GM21390 (cell line): ENCODE measurements around the gene CDK5RAP1.

Source experiments
- ATAC-seq: cut with Tn5 transposase; IDR thresholded peaks from one replicate; pipeline ENCODE4 v1.9.1; 2021; ENCODE audit not compliant: unreplicated experiment

The CDK5RAP1 gene

DNA sequence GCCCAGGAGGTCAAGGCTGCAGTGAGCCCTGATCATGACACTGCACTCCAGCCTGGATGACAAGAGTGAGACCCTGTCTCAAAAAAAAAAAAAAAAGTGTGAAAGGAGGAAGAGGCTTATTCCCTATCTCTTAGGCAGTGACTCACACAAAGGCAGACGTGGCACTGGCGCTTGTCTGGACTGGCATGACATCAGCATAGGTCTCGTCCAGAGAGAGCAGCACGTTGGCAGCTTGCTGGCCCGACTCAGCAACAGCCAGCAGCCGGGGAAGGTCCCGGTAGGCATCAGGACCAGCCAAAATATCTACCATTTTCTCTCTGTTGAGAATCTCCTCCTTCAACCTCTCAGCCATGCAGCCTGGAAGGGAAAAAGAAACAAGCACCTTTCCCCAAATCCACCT lies 14.1 kb downstream of the CDK5RAP1 start:
- no peak for ATAC-seq

DNA sequence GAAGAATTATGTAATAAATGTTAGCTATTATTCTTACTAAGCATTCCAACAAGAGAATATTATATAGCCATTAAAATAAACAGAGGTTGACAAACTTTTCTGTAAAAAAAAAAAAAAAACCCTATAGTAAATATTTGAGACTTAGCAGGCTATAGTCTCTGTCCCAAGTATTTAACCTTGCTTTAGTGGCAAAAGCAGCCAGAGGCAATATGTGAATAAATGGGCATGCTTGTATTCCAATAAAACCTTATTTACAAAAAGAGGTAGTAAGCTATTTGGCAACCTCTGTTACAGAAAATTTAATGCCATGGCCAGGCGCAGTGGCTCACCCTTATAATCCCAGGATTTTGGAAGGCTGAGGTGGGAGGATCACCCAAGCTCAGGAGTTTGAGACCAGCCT lies 14.6 kb downstream of the CDK5RAP1 start:
- no peak for ATAC-seq

DNA sequence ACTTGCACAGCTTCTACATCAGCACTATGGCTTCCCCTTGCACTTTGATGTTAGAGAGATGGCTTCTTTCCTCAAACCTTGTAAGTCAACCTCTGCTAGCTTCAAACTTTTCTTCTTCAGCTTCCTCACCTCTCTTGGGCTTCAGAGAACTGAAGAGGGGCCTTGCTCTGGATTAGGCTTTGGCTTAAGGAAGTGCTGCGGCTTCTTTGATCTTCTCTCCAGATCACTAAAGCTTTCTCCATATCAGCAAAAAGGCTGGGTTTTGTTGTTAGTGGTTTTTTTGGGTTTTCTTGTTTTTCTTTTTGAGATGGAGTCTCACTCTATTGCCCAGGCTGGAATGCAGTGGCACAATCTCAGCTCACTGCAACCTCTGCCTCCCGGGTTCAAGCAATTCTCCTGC lies 24.0 kb downstream of the CDK5RAP1 start:
- no peak for ATAC-seq

DNA sequence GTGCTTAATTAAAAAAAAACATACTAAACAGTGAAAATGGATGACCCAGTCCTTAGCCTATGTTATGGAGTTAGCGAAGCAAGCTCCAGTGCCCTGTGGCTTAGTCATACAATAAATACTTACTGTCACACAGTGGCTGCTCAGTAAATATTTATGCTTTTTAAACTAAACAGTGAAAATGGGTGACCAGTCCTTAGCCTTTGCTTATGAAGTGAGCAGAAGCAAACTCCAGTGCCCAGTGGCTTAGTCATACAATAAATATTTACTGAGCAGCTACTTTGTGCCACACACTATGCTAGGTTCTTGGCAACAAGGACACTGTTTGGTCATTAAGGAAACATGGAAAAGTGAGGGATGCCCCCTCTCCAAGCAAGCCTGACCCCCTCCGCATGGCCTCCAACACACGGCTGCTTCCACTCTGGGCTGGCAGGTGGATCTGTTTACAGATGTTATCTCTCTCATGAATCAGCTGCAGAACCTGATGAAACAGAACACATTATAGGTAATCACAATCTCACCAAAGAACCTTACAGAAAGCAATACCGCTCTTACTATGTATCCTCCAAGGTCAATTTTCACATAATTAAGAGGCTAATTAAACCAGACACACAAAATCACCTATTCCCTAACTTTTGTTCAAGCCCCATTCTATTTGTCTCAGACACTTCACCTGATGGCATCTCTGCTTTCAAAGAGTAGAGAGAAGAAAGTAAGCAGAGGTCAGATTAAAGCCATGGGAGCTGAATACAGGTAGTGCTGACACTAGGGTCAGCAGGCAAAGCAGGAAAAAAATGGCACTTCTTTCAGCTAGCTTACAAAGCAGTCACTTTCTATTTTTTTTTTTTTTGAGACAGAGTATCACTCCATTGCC lies 27.3 kb downstream of the CDK5RAP1 start:
- no peak for ATAC-seq

DNA sequence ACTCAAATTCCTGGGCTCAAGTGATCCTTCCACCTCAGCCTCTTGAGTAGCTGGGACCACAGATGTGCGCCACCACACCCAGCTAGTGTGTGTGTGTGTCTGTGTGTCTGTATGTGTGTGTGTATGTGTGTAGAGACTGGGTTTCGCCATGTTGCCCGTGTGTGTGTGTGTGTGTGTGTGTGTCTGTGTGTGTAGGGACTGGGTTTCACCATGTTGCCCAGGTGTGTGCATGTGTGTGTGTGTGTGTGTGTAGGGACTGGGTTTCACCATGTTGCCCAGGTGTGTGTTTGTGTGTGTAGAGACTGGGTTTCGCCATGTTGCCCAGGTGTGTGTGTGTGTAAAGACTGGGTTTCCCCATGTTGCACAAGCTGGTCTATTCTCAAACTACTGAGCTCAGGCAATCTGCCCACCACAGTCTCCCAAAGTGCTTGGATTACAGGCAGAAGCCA lies 28.3 kb downstream of the CDK5RAP1 start:
- no peak for ATAC-seq

DNA sequence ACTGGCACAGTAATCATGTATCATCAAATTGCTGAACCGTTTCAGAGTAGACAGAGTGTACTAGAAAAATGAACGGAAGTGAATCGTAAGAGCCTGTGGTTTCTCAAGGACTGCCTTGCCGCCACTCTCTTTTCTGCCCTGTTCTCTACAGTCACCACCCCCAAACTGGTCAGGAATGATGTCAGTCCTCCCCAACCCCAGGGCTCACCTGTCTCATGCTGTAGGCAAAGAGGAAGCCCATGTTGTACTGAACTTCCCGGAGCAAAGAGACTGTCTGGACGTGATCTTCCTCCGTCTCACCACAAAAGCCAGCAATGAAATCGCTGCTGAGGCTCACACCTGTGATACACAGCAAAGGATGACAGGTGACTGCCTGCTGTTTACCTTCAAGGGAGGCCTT lies 31.0 kb downstream of the CDK5RAP1 start:
- no peak for ATAC-seq

DNA sequence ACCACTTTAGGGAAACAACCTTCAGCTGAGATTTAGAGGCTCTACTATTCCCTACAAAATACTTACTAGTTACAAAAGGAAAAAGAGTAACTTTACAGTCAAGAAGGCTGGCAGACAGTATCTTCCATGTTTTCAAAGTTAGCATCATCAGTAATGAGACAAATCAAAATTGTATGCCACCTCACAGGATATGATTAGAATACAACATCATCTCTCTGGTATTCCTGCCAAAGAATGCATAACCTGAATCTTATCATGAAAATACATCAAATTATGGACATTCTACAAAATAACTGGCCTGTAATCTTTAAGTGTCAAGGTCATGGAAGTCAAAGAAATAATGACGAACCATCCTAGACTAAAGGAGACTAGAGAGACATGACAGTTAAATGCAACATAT lies 38.4 kb downstream of the CDK5RAP1 start:
- ATAC-seq: no peak

DNA sequence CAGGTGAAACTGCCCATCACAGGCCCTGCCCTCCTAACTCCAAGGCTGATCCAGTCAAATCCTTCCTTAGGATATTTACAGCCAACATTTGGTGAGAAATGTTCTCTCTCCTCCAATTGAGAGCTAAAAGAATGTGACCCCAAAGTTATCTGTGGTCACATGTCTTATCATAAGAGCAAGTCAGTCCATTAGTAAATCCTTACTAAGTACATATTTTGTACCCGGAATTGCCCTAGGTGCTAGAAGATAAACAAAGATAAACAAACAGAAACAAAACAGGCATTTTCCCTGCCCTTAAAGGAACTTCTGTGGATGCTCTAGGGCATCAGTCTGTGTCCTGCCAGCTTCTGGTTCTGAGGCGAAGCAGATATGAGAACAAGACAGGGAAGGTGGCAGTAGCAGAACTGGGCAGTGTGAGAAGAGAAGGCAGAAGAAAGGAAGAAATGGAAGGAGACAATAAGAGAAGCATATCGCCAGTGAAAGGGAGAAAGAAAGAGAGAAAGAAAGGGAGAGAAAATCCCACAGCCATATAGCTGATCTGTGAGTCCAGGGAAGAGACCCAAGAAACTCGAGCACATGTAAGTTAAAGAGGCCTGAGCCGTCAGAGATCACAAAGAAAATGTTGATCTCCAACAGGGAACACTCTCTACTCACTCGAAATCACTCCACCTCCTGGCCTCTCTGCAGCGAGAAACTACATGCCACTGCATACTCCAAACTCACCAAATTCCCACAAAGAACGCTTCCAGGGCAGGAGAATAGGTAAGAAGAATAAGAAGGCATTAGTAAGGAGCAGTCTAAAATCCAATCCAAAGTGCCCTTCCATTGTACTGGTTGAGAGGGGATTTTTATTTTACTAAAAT lies 41.7 kb downstream of the CDK5RAP1 start:
- ATAC-seq: no peak

DNA sequence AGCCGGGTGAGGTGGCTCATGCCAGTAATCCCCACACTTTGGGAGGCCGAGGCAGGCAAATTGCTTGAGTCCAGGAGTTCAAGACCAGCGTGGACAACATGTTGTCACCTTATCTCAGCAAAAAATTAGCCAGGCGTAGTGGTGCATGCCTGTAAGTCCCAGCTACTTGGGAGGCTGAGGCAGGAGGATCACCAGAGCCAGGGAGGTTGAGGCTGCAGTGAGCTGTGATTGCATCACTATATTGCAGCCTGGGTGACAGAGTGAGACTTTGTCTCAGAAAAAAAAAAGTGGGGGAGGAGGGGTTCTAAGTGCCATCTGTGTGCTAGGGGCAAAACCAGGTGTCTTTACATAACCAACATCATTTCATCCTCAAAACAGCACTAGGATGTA lies 48.3 kb downstream of the CDK5RAP1 start:
- ATAC-seq: no peak

DNA sequence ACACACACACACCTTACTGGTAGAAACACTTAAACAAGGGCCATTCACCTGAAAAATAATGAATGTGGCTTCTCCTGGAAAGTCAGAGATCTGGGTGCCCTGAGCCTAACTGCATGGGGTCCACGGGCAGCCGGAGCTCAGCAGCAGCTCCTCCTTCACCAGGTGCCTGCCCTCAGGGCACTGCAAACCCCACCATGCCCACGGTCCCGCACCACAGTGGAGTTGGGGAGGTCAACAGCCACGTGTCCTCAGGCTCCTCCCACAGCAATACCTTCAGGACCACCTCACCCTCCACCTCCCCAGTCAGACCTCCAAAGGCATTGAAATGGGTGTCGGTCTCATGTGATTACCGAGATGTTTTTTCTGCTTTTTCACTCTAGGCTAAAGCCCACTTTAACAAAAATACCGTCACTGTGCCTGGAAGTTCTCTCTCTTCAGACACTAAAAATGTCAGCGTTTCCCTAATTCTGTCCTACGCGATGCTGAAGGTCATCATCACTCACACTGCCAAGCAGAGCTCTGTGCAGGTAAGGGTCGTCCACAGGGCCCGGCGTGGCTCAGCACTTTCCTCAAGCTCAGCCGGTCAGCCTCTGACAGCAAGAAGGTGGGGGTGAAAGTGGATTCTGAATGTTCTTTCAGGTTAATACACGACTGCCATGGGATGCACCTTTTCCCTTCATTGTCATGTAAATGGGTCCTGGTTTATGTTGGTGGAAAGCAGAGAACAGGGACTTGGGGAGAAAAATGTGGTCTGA lies 48.9 kb downstream of the CDK5RAP1 start:
- no peak for ATAC-seq

DNA sequence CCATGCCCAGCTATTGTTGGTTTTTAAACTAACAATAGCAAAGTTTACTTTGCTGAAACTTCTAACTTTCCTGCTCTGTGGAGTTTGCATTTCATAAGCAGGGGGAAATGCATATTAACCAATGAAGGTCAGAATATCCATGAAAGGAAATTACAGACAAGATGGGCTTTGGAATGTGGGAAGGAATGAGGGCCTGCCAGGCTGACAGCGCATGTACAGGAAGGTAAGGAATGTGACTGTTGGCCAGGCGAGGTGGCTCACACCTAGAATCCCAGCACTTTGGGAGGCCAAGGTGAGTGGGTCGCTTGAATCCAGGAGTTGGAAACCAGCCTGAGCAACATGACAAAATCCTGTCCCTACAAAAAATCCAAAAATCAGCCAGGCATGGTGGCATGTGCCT lies 49.6 kb downstream of the CDK5RAP1 start:
- ATAC-seq: no peak

DNA sequence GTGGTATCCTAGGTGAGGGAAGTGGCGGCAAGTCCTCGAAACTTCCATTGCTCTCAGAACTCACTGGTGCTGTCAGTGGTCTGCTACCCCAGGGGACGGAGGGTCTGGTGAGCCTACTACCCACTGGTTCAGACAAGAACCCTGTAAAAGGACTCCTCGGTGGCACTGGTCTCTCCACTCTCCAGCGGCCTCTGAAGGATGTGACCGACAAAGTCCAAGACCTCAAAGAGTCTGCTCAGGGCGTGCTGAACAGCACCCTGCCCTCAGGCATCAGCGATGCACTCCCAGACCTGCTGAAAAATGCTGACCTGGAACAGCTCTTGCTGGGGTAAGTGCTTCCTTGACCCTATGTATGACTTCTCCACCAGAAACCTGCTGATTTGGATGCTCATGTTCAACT lies 51.8 kb downstream of the CDK5RAP1 start:
- no peak for ATAC-seq

DNA sequence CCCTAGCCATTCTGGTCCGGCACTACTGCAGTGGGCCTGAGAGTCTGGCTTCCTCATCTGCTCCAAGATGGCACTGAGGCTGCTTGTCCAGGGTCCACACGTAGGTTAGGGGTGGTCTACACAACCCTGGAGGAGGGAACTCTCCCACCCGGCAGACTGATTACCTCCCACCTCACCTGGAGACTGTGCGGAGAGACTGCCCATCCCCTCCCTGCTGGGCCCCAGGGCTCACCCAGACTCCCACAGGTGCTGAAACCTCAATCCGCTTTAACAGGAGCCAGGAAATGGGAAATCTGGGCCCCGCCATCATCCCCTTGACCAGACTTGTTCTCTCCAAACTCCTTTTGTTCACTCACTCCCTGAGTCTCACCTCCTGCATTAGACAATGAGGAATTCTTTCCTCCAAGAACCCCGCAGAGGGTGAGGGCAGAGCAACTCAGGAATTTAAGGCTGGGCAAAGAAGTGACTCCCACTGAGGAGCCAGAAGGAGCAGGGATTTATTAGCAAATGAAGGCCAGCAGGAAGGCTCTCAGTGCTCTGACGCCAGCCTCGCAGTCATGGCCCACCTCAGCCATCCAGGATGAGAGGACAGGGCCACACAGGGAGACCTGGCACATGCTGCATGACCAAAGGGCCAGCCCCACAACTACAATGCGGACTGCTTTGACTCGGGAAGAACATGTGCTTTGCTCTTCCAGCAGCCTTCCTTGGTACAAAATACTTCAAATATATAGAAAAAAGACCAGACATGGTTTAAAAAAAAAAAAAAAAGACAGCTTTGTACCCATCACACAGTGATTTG lies 53.0 kb downstream of the CDK5RAP1 start:
- no peak for ATAC-seq

DNA sequence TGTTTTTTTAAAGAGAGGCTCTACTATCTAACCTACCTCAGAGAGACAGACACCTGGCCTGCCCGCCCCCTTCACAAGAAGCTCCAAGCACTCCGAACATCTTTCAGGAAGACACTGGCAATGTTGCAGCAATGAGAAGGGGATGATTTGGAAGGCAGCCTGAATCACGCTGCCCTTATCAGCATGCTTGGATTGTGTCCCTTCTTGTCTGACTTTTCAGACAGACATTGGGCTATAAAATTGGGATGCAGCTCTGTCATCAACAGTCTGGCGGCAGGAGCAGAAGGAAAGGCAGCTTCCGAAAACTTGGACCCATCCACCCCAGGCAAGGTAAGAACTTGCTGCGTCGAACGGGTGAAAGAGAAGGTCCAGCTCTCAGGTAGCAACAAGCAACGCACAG lies 56.0 kb downstream of the CDK5RAP1 start:
- no peak for ATAC-seq

DNA sequence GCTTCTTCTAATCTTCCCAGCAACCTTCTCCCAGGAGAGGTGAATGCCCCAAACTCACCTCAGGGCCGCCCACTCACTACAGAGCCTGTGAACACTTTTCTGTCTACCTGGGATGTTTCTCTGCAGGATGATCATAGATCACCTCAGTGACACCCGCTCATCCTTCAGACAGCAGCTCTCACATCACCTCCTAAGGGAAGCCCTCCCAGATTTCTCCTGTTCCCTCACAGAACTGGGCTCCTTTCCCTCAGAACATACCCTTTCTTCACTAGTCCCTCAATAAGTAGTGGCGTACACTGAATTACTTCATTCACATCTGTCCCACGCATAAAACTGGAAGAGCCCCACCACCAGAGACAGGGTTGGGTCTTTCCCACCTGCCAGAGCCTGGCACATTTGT lies 57.8 kb downstream of the CDK5RAP1 start:
- no peak for ATAC-seq

DNA sequence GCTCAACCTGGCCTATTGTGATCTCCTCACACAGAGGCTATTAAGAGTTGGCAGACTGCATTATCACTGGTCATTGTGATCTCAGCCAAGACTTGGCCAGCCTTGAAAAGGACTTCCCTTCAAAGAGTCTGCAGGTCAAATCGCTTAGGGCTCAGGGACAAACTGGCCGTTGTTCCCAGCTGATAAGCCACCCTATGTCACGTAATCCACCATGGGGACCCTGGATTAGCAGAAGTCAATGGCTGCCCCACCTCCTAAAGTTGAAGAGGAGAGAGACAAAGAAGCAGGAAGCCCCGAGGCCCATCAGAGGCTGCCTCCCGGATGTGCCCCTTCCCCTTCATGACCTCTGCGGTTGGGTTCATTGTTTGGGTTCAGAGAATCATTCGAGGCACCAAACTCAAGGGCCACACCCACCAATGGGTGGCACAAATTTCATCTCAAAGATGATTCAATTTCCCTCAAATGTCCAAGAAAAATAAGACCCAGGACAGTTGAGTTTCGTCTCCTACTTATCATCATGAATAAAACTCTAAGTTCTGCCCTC lies 61.7 kb downstream of the CDK5RAP1 start:
- no peak for ATAC-seq

DNA sequence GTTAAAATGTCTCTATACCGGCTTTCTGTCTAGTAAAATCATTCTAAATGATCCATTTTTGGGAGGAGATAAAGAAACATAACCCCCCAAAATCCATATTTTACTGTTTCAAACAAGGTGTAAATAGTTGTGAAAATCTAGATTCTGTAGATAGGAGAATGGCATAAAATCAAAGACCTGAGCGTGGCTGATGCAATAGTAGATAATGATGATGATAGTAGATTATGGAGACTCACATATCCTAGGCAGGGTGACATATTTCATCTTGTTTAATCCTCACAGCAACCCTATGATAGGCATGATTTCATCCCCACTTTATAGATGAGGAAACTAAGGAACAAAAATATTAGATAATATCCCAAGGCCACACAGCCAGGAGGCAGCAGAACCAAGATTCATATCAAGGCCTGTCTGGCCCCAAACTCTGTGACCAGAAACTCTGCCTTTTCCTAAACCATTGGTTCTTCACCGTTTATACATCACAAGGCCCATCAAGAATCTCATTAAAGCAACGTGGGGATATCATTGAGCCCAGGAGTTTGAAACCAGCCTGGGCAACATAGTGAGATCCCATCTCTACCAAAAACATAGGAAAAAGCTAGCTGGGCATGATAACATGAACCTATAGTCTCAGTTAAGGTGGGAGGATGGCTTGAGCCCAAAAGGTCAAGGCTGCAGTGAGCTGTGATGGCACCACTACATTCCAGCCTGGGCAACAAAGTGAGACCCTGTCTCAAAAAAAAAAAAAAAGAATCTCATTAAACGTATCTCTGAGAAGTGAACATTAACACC lies 62.7 kb downstream of the CDK5RAP1 start:
- no peak for ATAC-seq

DNA sequence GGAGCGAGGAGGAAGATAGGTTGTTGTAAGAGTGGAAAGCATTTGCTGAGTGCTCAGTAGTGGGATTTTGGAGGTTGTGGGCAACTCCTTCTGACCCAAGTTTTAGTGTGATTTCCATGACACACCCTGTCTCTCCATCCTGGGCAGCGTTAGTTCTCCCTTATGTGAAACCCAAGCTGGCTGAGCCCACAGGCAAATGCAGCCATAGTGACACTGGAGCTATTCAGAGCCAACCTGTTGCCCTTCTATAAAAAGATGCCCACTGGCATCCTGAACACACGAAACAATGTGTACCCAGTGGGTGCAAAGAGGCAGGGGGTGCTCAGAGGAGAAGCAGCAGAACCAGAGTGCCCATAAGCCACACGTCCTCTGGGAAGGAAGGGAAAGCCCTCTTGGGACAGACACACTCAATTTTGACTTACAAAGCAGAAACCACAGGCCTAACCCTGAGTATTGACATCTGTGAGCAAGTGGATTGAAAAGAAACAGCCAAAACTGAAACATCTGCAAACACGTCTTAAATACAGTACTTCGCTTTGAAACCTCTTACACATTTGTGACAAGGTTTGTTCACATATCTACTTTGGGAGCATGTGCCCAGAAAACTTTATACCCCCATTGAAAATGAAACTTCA lies 63.7 kb downstream of the CDK5RAP1 start:
- no peak for ATAC-seq

DNA sequence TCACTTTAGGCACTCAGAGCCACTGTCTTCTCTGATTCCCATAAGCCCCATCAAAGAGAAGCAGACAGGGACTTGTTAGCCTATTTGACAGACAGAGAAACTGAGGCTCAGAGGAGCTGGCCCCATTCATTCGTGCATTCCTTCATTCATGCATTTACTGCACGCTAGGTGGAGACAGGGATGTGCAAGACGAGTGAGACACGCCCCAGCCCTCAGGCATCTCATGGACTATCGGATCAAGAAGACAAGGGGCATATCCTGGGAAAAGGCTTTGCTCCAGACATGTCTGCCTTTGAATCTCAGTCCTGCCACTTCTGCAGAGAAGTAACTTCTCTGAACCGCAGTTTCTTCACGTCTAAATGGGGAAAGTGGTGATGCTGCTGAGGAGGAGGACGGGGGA lies 64.2 kb downstream of the CDK5RAP1 start:
- ATAC-seq: no peak
